GM13976 (cell line): ENCODE data around the gene KIRREL3.

Source experiments
- DNase-seq: peaks from one replicate; pipeline ENCODE4 v3.0.0; 2012; ENCODE audit warnings: low spot score
- in situ Hi-C: fragments of 300-500 bp; cut with MboI; formaldehyde crosslinking; loops from one replicate; pipeline ENCODE4 v1.12.0; 2022; ENCODE audit warnings: low sequenced_read_pairs, mixed read lengths, inconsistent platforms; ENCODE audit not compliant: unreplicated experiment
- TF ChIP-seq, protein P1 (sequence below): IDR thresholded peaks from 2 replicates; pipeline ENCODE4 v1.5.1; 2012; ENCODE audit warnings: borderline replicate concordance, mild to moderate bottlenecking; ENCODE audit not compliant: insufficient read depth; ENCODE audit errors: extremely low read depth, missing control alignments, control extremely low read depth

Gene KIRREL3

DNA sequence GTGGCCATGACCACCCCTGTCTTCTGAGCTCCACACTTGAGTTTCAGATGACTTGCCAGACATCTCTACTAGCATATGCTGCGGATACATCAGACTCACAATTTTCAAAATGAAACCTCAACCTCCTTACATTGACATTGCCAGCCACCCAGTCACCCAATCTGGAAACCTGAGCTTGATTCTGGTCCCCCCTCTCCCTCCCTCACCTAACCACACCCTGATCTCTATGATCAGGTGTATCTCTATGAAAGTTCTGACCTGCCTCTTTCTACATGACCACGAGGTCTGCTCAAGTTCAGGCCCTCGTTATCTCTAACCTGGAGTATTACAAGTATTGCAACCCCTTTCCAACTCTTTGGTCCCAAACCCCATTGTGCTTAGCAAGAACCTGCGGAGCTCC lies 254.1 kb downstream of the KIRREL3 start:
- in situ Hi-C loops: no loop called here

GRCh38 chr11:126744699-126745098 lies 255.9 kb downstream of the KIRREL3 start:
- TF ChIP-seq, protein P1, sequence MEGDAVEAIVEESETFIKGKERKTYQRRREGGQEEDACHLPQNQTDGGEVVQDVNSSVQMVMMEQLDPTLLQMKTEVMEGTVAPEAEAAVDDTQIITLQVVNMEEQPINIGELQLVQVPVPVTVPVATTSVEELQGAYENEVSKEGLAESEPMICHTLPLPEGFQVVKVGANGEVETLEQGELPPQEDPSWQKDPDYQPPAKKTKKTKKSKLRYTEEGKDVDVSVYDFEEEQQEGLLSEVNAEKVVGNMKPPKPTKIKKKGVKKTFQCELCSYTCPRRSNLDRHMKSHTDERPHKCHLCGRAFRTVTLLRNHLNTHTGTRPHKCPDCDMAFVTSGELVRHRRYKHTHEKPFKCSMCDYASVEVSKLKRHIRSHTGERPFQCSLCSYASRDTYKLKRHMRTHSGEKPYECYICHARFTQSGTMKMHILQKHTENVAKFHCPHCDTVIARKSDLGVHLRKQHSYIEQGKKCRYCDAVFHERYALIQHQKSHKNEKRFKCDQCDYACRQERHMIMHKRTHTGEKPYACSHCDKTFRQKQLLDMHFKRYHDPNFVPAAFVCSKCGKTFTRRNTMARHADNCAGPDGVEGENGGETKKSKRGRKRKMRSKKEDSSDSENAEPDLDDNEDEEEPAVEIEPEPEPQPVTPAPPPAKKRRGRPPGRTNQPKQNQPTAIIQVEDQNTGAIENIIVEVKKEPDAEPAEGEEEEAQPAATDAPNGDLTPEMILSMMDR: no peak
- in situ Hi-C loops: no loop called here
- no peak for DNase-seq

More for the DNA sequence above, 254.1 kb downstream of the KIRREL3 start:
- TF ChIP-seq, protein P1: no peak
- no peak for DNase-seq

- no peak for DNase-seq
- in situ Hi-C loops: no loop called here
- TF ChIP-seq, protein P1: no peak
These were observed 256.9 kb downstream of the KIRREL3 start for GRCh38 chr11:126743628-126744027.

DNA sequence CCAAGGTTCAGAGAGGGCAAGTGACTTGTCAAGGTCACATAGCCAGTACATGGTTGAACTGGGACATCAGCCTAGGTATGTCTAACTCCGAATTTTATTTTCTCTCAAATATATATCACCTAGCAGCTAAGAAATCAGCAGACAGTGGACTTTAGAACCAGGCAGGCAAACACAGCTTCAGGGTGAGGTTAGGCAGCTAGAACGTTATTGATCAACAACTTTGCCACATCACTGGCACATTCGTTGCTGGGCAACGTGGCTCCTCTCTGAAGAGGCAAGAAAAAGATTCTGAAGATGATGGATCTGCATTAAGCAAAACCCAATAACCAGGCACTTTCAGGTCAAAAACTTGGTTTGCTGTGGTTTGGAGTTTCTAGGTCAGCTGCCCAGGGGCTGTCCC lies 258.0 kb downstream of the KIRREL3 start:
- TF ChIP-seq, protein P1: no peak
- no peak for DNase-seq
- in situ Hi-C loops: no loop called here

DNA sequence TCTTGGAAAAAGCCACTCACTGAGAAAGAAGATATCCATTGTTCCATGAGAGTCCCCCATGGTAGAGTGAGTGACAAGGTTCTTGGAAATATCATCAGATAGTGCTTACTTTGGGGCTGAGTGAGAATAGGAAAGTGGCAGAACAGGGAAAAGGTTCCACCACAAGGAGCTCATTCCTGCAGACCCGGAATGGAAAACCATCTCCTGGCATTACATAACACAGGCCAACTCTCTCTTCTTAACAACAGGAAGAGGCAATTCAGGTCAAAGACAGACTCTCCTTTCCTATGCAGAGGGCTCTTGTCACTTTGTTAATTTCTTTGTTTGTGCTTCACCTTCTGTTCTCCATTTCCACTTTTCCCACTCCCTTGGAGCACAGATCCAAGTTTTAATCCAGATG lies 259.7 kb downstream of the KIRREL3 start:
- in situ Hi-C loops: no loop called here
- no peak for DNase-seq
- TF ChIP-seq, protein P1: no peak

DNA sequence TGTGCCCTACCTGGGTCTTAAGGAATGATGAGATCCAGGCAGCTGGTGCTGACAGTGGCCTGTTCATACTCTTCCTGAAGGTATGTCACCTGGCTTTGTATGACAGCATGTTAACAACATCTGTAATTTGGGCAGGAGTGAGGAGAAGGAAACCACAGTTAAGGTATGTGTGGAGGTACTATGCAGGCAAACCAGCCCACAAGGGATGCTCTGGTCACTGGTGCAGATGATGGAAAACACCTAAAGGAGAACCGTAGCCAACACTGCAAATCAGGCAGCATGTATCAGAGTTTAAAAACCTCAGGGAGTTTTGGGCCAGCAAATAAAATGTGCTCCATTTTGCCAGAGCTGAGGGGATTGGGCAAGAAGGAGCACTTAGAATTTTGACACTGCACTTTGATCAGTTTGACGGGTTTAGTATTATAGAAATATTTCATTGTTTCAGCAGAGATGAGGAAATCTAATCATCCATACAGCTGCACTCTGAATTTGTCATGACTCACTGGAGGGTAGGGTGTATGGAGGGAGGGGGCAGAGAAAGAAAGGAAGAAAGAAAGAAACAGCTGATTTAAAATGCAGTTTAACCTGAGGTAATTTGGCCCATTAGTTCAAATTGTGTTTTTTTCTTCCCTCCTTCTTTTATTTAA lies 260.9 kb downstream of the KIRREL3 start:
- in situ Hi-C loops: no loop called here
- TF ChIP-seq, protein P1: no peak
- DNase-seq: no peak
